ENCODE data around the gene ZNF710. TPM values are rescaled to one million over a fixed set of nuclear protein-coding genes. Genes with fewer than 3 reads are reported as not detected.

ZNF710 gene
- total RNA-seq, 2 experiments from 2014 or later: 13.8 to 19.0 TPM

DNA sequence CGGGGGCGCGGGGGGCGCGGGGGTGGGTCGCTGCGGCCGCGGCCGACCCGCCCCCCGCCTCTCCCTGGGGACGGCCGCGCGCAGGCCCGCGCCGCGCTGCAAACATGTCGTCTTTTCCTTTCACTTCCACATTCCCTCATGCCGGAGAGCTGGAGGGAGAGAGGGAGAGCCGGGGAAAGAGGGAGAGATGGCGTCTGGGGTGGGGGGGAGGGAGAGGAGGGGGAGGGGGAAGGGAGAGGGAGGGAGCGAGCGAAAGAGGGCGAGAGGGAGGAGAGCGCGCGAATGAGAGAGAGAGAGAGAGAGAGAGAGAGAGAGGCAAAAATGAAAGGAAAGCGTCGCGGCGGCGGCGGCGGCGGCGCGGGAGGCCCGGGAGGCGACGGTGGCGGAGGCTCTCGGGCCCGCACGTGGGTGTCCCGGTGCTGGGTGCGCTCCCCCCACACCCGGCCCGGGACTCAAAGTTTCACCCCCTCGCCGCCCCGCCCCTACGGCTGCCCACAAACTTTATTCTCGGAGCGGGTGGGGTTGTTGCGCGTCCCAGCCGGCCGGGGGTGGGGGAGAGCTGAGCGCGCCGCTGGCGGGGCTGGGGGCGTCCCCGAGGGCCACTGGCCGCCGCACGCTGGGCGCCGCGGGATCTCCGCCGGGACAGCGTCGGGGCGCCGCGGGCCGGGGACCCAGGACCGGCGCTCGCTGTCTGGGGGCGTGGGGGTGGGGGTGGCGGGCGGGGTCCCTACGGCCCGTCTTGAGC, 731 bp downstream of the ZNF710 start:
- intact Hi-C loops (cut with micrococcal nuclease; ENCODE audit: unreplicated experiment): loop anchor here (1.0 to 2.0 kb wide), 3 partner anchors 60 to 239 kb away; no protein-coding TSS in a partner anchor
- peak overlapping the region; percentile 80 for H3K4me3 ChIP-seq (ENCODE audit: low read depth, low read length, poor library complexity, severe bottlenecking)
- peak overlapping the region; percentile 74; the same call in 1 of the 2 replicates for H3K4me2 ChIP-seq (ENCODE audit: low read length)
- no peak for TF ChIP-seq EZH2phosphoT487 (IDR thresholded peaks at IDR 0.05; ENCODE audit: borderline replicate concordance, low read depth, low read length)
- TF ChIP-seq, protein P1, sequence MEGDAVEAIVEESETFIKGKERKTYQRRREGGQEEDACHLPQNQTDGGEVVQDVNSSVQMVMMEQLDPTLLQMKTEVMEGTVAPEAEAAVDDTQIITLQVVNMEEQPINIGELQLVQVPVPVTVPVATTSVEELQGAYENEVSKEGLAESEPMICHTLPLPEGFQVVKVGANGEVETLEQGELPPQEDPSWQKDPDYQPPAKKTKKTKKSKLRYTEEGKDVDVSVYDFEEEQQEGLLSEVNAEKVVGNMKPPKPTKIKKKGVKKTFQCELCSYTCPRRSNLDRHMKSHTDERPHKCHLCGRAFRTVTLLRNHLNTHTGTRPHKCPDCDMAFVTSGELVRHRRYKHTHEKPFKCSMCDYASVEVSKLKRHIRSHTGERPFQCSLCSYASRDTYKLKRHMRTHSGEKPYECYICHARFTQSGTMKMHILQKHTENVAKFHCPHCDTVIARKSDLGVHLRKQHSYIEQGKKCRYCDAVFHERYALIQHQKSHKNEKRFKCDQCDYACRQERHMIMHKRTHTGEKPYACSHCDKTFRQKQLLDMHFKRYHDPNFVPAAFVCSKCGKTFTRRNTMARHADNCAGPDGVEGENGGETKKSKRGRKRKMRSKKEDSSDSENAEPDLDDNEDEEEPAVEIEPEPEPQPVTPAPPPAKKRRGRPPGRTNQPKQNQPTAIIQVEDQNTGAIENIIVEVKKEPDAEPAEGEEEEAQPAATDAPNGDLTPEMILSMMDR (conservative IDR thresholded peaks at IDR 0.05; ENCODE audit: low read length): no peak
- H3K4me1 ChIP-seq (ENCODE audit: insufficient read depth, low read length, poor library complexity, severe bottlenecking): peaks cover 38% of the 10 kb centered on the region
- no TSS peak for BruUV-seq (replicated peaks)
- no peaks in the 10 kb centered on the region for H3K9me3 ChIP-seq (ENCODE audit: low read length)
- peaks cover 13% of the 10 kb centered on the region; the same call in 1 of the 2 replicates for H3K36me3 ChIP-seq (ENCODE audit: insufficient read depth, low read length)
- peak; percentile 57 for DNase-seq (ENCODE audit: low spot score)
- no peaks in the 10 kb centered on the region for H3K9me2 ChIP-seq (ENCODE audit: insufficient read depth, low read length)
- H3K27ac ChIP-seq (ENCODE audit: low read depth, low read length, poor library complexity, severe bottlenecking): no peak overlapping the region
- H3K79me2 ChIP-seq (ENCODE audit: insufficient read depth, low read depth, low read length): peaks cover 30% of the 10 kb centered on the region; the same call in 1 of the 2 replicates
- POLR2A ChIA-PET: interaction anchor here (0.6 to 1.3 kb wide), 3 partner anchors 16 to 386 kb away, joined by 3 to 4 read pairs (median 3); no protein-coding TSS in a partner anchor
- CTCF ChIA-PET (ENCODE audit: unreplicated experiment): no interaction called here
- peak overlapping the region; percentile 65; the same call in 1 of the 2 replicates for H2AFZ ChIP-seq (ENCODE audit: low read length)
- 0 out of 2 replicates have a peak, but pooled peaks cover 4% of the 10 kb centered on the region for H4K20me1 ChIP-seq (ENCODE audit: insufficient read depth, low read length)

DNA sequence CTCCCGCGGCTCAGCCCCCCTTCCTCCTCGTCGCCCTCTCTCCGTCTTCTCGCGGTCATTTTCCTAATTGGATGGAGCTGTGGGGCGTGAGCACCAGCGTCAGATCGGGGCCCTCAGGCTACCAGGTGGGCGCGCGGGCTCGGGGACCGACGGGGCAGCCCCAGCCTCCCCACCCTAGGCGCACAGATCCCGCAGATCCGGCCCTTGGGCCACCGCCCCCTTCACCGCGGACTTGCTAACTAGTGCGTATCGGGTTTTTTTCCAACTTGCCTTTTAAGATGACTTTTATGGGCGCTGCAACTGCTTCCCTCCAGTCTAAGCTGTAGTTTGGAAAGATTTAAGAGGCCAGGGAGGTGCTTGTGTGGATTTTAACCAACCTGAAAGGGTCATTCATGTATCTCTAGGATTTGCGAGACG, 1.3 kb downstream of the ZNF710 start:
- CTCF ChIA-PET (ENCODE audit: unreplicated experiment): no interaction called here
- intact Hi-C loops (cut with micrococcal nuclease; ENCODE audit: unreplicated experiment): loop anchor here (2.0 kb wide), 1 partner anchor 240 kb away; no protein-coding TSS in a partner anchor

More for the DNA sequence above, 1.3 kb downstream of the ZNF710 start:
- Histone ChIP-seq H3K27ac (ENCODE audit: low read depth, low read length, poor library complexity, severe bottlenecking) (no peak overlapping the region), H3K9me2 (ENCODE audit: insufficient read depth, low read length) (no peaks in the 10 kb centered on the region), H3K79me2 (ENCODE audit: insufficient read depth, low read depth, low read length) (peaks cover 30% of the 10 kb centered on the region; the same call in 1 of the 2 replicates), H3K4me2 (ENCODE audit: low read length) (peak overlapping the region; percentile 74), H3K4me1 (ENCODE audit: insufficient read depth, low read length, poor library complexity, severe bottlenecking) (peaks cover 38% of the 10 kb centered on the region), H3K4me3 (ENCODE audit: low read depth, low read length, poor library complexity, severe bottlenecking) (peak overlapping the region; percentile 80), H3K9me3 (ENCODE audit: low read length) (no peaks in the 10 kb centered on the region), H2AFZ (ENCODE audit: low read length) (no peak overlapping the region), H3K36me3 (ENCODE audit: insufficient read depth, low read length) (peaks cover 13% of the 10 kb centered on the region; the same call in 1 of the 2 replicates), H4K20me1 (ENCODE audit: insufficient read depth, low read length) (0 out of 2 replicates have a peak, but pooled peaks cover 4% of the 10 kb centered on the region)
- peak; percentile 51 for DNase-seq (ENCODE audit: low spot score)
- TF ChIP-seq, protein P1 (conservative IDR thresholded peaks at IDR 0.05; ENCODE audit: low read length): no peak
- no peak for TF ChIP-seq EZH2phosphoT487 (IDR thresholded peaks at IDR 0.05; ENCODE audit: borderline replicate concordance, low read depth, low read length)
- POLR2A ChIA-PET: interaction anchor here (0.6 to 1.3 kb wide), 3 partner anchors 15 to 387 kb away, joined by 3 to 4 read pairs (median 3); no protein-coding TSS in a partner anchor
- no TSS peak for BruUV-seq (replicated peaks)

Data from OCI-LY7 (cell line).